Fibroblast of lung (primary cell): ENCODE data around the gene MICU1.

Source experiments
- EZH2 ChIP-seq: IDR thresholded peaks from 2 replicates; pipeline ENCODE4 v1.5.1; 2012; ENCODE audit warnings: low read length, control low read depth, mild to moderate bottlenecking; ENCODE audit errors: missing control alignments
- TF ChIP-seq, protein P1 (sequence below), 2 donors: IDR thresholded peaks in 1 of 2; conservative IDR thresholded peaks in 1 of 2; 1 replicate in 1 of 2; 2 replicates in 1 of 2; pipeline ENCODE4 v1.5.1; 2011 to 2012; ENCODE audit warnings: low read length in 2 of 2, control low read depth in 1 of 2, inconsistent platforms in 1 of 2, low read depth in 1 of 2, mild to moderate bottlenecking in 1 of 2

- TF ChIP-seq, protein P1, sequence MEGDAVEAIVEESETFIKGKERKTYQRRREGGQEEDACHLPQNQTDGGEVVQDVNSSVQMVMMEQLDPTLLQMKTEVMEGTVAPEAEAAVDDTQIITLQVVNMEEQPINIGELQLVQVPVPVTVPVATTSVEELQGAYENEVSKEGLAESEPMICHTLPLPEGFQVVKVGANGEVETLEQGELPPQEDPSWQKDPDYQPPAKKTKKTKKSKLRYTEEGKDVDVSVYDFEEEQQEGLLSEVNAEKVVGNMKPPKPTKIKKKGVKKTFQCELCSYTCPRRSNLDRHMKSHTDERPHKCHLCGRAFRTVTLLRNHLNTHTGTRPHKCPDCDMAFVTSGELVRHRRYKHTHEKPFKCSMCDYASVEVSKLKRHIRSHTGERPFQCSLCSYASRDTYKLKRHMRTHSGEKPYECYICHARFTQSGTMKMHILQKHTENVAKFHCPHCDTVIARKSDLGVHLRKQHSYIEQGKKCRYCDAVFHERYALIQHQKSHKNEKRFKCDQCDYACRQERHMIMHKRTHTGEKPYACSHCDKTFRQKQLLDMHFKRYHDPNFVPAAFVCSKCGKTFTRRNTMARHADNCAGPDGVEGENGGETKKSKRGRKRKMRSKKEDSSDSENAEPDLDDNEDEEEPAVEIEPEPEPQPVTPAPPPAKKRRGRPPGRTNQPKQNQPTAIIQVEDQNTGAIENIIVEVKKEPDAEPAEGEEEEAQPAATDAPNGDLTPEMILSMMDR (conservative IDR thresholded peaks at IDR 0.05 in 1 of 2, IDR thresholded peaks at IDR 0.05 in 1 of 2; ENCODE audit: low read depth in 1 of 2, low read length in 2 of 2): no peak
- no peak for TF ChIP-seq EZH2
These were observed 9.2 kb downstream of the MICU1 start for GRCh38 chr10:72616716-72617115.
